Tibial nerve (tissue), 4 donors: ENCODE results near the gene MCC.

Source experiments
- EP300 ChIP-seq, 2 donors: sonication (generic); formaldehyde crosslinking; IDR thresholded peaks; one replicate each; pipeline ENCODE4 v1.6.1; 2017; ENCODE audit warnings: antibody characterized with exemption in 2 of 2, mild to moderate bottlenecking in 1 of 2
- POLR2A ChIP-seq, 2 donors: fragments of 450-650 bp; IDR thresholded peaks; one replicate each; pipeline ENCODE4 v1.6.1; 2017; ENCODE audit warnings: antibody characterized with exemption in 2 of 2, mild to moderate bottlenecking in 2 of 2, moderate library complexity in 2 of 2
- TF ChIP-seq, protein P1 (sequence below), 5 experiments: fragments of 200-600 bp in 3 of 5; fragments of 450-650 bp in 2 of 5; sonication (generic) in 3 of 5; IDR thresholded peaks; one replicate each; pipeline ENCODE4 v1.5.1; 2016 to 2019; ENCODE audit warnings: antibody characterized with exemption in 5 of 5, mild to moderate bottlenecking in 3 of 5, moderate library complexity in 2 of 5

GRCh38 chr5:113451797-113452196, 36.5 kb downstream of the MCC start:
- no peak for TF ChIP-seq POLR2A (IDR thresholded peaks at IDR 0.05)
- TF ChIP-seq, protein P1, sequence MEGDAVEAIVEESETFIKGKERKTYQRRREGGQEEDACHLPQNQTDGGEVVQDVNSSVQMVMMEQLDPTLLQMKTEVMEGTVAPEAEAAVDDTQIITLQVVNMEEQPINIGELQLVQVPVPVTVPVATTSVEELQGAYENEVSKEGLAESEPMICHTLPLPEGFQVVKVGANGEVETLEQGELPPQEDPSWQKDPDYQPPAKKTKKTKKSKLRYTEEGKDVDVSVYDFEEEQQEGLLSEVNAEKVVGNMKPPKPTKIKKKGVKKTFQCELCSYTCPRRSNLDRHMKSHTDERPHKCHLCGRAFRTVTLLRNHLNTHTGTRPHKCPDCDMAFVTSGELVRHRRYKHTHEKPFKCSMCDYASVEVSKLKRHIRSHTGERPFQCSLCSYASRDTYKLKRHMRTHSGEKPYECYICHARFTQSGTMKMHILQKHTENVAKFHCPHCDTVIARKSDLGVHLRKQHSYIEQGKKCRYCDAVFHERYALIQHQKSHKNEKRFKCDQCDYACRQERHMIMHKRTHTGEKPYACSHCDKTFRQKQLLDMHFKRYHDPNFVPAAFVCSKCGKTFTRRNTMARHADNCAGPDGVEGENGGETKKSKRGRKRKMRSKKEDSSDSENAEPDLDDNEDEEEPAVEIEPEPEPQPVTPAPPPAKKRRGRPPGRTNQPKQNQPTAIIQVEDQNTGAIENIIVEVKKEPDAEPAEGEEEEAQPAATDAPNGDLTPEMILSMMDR (IDR thresholded peaks at IDR 0.05) = no peak
- no peak for TF ChIP-seq EP300 (IDR thresholded peaks at IDR 0.05)
